CD4-positive, alpha-beta T cell treated with Interleukin-2 at 100 ng/mL for 4 hours (primary cell): ENCODE measurements around the gene PRKCI.
"Not testable (repeated sequence)": the region's sequence is repeated elsewhere in the genome, so short reads cannot be mapped to it uniquely, and the experiment has no call there.

Experiments used
- DNase-seq: peaks from one replicate; pipeline ENCODE4 v3.0.0-alpha.2; 2020; ENCODE audit warnings: low spot score

Gene PRKCI

GRCh38 chr3:170290194-170290593 lies 68.0 kb downstream of the PRKCI start:
- no peak for DNase-seq

GRCh38 chr3:170295586-170295985 lies 73.4 kb downstream of the PRKCI start:
- no peak for DNase-seq

GRCh38 chr3:170296703-170297102 lies 74.5 kb downstream of the PRKCI start:
- no peak for DNase-seq

GRCh38 chr3:170301405-170301804 lies 79.2 kb downstream of the PRKCI start:
- no peak for DNase-seq

GRCh38 chr3:170302008-170302407 lies 79.8 kb downstream of the PRKCI start:
- no peak for DNase-seq

GRCh38 chr3:170306015-170306414 lies 83.8 kb downstream of the PRKCI start:
- DNase-seq = no peak

- no peak for DNase-seq
Observed at GRCh38 chr3:170307671-170308405, 85.6 kb downstream of the PRKCI start.

- DNase-seq = no peak
Observed at GRCh38 chr3:170309046-170309445, 86.8 kb downstream of the PRKCI start.

GRCh38 chr3:170317954-170318353 lies 95.7 kb downstream of the PRKCI start:
- no peak for DNase-seq

- no peak for DNase-seq
Observed at GRCh38 chr3:170320461-170321121, 98.4 kb downstream of the PRKCI start.

- DNase-seq = no peak
Observed at GRCh38 chr3:170321321-170322034, 99.3 kb downstream of the PRKCI start.

GRCh38 chr3:170322566-170323269 lies 100.5 kb downstream of the PRKCI start:
- DNase-seq = no peak

GRCh38 chr3:170323331-170323730 lies 101.1 kb downstream of the PRKCI start:
- no peak for DNase-seq

- no peak for DNase-seq
Observed at GRCh38 chr3:170324962-170325361, 102.7 kb downstream of the PRKCI start.

GRCh38 chr3:170327040-170327808 lies 105.0 kb downstream of the PRKCI start:
- no peak for DNase-seq

- DNase-seq = not testable (repeated sequence)
Observed at GRCh38 chr3:170327868-170328548, 105.8 kb downstream of the PRKCI start.

GRCh38 chr3:170330366-170330765 lies 108.1 kb downstream of the PRKCI start:
- peak; percentile 8 for DNase-seq

- no peak for DNase-seq
Observed at GRCh38 chr3:170331143-170331542, 108.9 kb downstream of the PRKCI start.

GRCh38 chr3:170337420-170337819 lies 115.2 kb downstream of the PRKCI start:
- no peak for DNase-seq

- no peak for DNase-seq
Observed at GRCh38 chr3:170338690-170339340, 116.6 kb downstream of the PRKCI start.
